Neural progenitor cell (in vitro differentiated cells): ENCODE measurements around the gene ABCA1. TPM values are rescaled to one million over a fixed set of nuclear protein-coding genes. Genes with fewer than 3 reads are reported as not detected.
"Not testable (repeated sequence)": the region's sequence is repeated elsewhere in the genome, so short reads cannot be mapped to it uniquely, and the experiment has no call there.

Experiments
- DNase-seq: peaks from one replicate; pipeline ENCODE4 v3.0.0-alpha.2; 2016; ENCODE audit warnings: low spot score
- H2AFZ ChIP-seq: fragments of 200-600 bp; sonication (generic); replicated peaks from 2 replicates; pipeline ENCODE4 v1.6.1; 2016; ENCODE audit warnings: antibody characterized with exemption
- H3F3A ChIP-seq: fragments of 200-600 bp; sonication (generic); 2 replicates; pipeline ENCODE4 v1.6.1; 2016; ENCODE audit warnings: antibody characterized with exemption, low read depth
- H3K27ac ChIP-seq: fragments of 200-600 bp; sonication (generic); 2 replicates; pipeline ENCODE4 v1.5.1; 2016; ENCODE audit warnings: mild to moderate bottlenecking
- H3K27me3 ChIP-seq: fragments of 200-600 bp; sonication (generic); 2 replicates; pipeline ENCODE4 v1.6.1; 2016; ENCODE audit warnings: mild to moderate bottlenecking, moderate library complexity
- H3K36me3 ChIP-seq: fragments of 200-600 bp; sonication (generic); 2 replicates; pipeline ENCODE4 v1.5.1; 2016
- H3K4me1 ChIP-seq: fragments of 200-600 bp; sonication (generic); 2 replicates; pipeline ENCODE4 v1.6.1; 2016; ENCODE audit warnings: mixed run types
- H3K4me2 ChIP-seq: fragments of 200-600 bp; sonication (generic); 2 replicates; pipeline ENCODE4 v1.6.1; 2016
- H3K4me3 ChIP-seq: fragments of 200-600 bp; sonication (generic); 2 replicates; pipeline ENCODE4 v1.5.1; 2016
- H3K79me2 ChIP-seq: fragments of 200-600 bp; sonication (generic); 2 replicates; pipeline ENCODE4 v1.6.1; 2016; ENCODE audit warnings: low read depth
- H3K9ac ChIP-seq: fragments of 200-600 bp; sonication (generic); 2 replicates; pipeline ENCODE4 v1.6.1; 2016
- H3K9me3 ChIP-seq: fragments of 200-600 bp; sonication (generic); 2 replicates; pipeline ENCODE4 v1.5.1; 2016; ENCODE audit warnings: low read depth
- H4K20me1 ChIP-seq: fragments of 200-600 bp; sonication (generic); 2 replicates; pipeline ENCODE4 v1.6.1; 2016; ENCODE audit warnings: low read depth
- H3K27ac Mint-ChIP-seq: 3 replicates; pipeline ENCODE4 v1.8.0; 2021; ENCODE audit warnings: mixed read lengths
- H3K27me3 Mint-ChIP-seq: 2 replicates; pipeline ENCODE4 v1.8.0; 2022; ENCODE audit warnings: low read depth, mild to moderate bottlenecking, inconsistent platforms, moderate library complexity, mixed read lengths; ENCODE audit not compliant: insufficient read depth
- H3K36me3 Mint-ChIP-seq: 3 replicates; pipeline ENCODE4 v1.8.0; 2021; ENCODE audit warnings: mixed read lengths
- H3K4me1 Mint-ChIP-seq: 3 replicates; pipeline ENCODE4 v1.8.0; 2021; ENCODE audit warnings: mixed read lengths
- H3K4me3 Mint-ChIP-seq: 3 replicates; pipeline ENCODE4 v1.8.0; 2021; ENCODE audit warnings: mild to moderate bottlenecking, moderate library complexity, mixed read lengths
- H3K9me3 Mint-ChIP-seq: 3 replicates; pipeline ENCODE4 v1.8.0; 2020; ENCODE audit warnings: mixed read lengths
- EZH2 ChIP-seq: fragments of 200-600 bp; sonication (generic); IDR thresholded peaks from 2 replicates; pipeline ENCODE4 v1.6.1; 2017; ENCODE audit warnings: antibody characterized with exemption, mild to moderate bottlenecking, moderate library complexity
- EZH2phosphoT487 ChIP-seq: fragments of 200-600 bp; sonication (generic); IDR thresholded peaks from 2 replicates; pipeline ENCODE4 v1.6.1; 2017; ENCODE audit warnings: antibody characterized with exemption
- total RNA-seq: library from RNA; depleted of rRNA; stranded (reverse); fragments of >200 nt; gene quantifications from 2 replicates; pipeline ENCODE4 v1.2.3, GENCODE V29; 2015; ENCODE audit warnings: low replicate concordance
- TF ChIP-seq, protein P1 (sequence below): fragments of 200-600 bp; sonication (generic); IDR thresholded peaks from 2 replicates; pipeline ENCODE4 v1.5.1; 2017; ENCODE audit warnings: antibody characterized with exemption, mild to moderate bottlenecking

ABCA1 gene
- total RNA-seq, 1 donor from 2014 or later = 32.4 TPM

DNA sequence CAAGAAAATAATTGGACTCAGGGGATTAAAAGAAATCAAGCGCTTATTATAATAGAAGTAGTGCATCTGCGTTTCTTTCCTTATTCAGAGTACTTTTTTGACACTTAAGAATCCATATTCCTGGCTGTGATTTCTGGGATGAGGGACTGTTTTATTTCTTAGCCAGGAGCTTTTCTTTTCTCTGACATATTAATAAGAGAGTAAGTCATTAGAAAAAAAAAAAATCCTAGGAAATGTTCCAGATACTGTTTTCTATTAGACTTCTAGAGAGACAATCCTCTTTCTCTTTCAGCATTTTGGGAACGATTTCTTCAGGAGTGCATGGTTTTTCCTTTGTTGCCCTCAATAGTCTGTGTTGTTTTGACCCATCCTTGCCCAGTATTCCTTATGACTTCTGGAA, 8.3 kb upstream of the ABCA1 start:
- H3K9me3 Mint-ChIP-seq = no peaks in the 10 kb centered on the region
- Histone ChIP-seq H3K4me3 (no peak overlapping the region), H3F3A (peaks cover 6% of the 10 kb centered on the region), H4K20me1 (no peaks in the 10 kb centered on the region), H3K27me3 (no peaks in the 10 kb centered on the region), H3K4me2 (no peak overlapping the region), H3K9me3 (no peaks in the 10 kb centered on the region), H2AFZ (no peak overlapping the region), H3K79me2 (no peaks in the 10 kb centered on the region), H3K36me3 (no peaks in the 10 kb centered on the region), H3K9ac (no peak overlapping the region), H3K4me1 (peaks cover 31% of the 10 kb centered on the region), H3K27ac (peak overlapping the region; percentile 3)
- no peak overlapping the region for H3K4me3 Mint-ChIP-seq
- no peaks in the 10 kb centered on the region for H3K36me3 Mint-ChIP-seq
- peaks cover 31% of the 10 kb centered on the region for H3K4me1 Mint-ChIP-seq
- no peaks in the 10 kb centered on the region for H3K27me3 Mint-ChIP-seq
- no peak overlapping the region for H3K27ac Mint-ChIP-seq
- no peak for DNase-seq
- TF ChIP-seq EZH2 = no peak
- TF ChIP-seq EZH2phosphoT487 = no peak
- TF ChIP-seq, protein P1, sequence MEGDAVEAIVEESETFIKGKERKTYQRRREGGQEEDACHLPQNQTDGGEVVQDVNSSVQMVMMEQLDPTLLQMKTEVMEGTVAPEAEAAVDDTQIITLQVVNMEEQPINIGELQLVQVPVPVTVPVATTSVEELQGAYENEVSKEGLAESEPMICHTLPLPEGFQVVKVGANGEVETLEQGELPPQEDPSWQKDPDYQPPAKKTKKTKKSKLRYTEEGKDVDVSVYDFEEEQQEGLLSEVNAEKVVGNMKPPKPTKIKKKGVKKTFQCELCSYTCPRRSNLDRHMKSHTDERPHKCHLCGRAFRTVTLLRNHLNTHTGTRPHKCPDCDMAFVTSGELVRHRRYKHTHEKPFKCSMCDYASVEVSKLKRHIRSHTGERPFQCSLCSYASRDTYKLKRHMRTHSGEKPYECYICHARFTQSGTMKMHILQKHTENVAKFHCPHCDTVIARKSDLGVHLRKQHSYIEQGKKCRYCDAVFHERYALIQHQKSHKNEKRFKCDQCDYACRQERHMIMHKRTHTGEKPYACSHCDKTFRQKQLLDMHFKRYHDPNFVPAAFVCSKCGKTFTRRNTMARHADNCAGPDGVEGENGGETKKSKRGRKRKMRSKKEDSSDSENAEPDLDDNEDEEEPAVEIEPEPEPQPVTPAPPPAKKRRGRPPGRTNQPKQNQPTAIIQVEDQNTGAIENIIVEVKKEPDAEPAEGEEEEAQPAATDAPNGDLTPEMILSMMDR = no peak

DNA sequence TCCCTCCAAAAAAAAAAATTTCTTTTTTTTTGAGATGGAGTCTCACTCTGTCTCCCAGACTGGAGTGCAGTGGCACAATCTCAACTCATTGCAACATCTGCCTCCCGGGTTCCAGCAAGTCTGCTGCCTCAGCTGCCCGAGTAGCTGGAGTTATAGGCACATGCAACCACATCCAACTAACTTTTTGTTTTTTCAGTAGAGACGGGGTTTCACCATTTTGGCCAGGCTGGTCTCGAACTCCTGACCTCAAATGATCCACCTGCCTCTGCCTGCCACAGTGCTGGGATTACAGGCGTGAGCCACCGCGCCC, 7.5 kb upstream of the ABCA1 start:
- H3K4me3 Mint-ChIP-seq, H3K36me3 Mint-ChIP-seq, H2AFZ ChIP-seq, H3K4me2 ChIP-seq, H3K9ac ChIP-seq, H3K79me2 ChIP-seq, H3K27me3 ChIP-seq, H3K9me3 Mint-ChIP-seq, DNase-seq, H3K36me3 ChIP-seq, H3F3A ChIP-seq, H3K4me3 ChIP-seq, H3K9me3 ChIP-seq, H4K20me1 ChIP-seq, H3K27ac ChIP-seq, H3K27ac Mint-ChIP-seq, H3K27me3 Mint-ChIP-seq: not testable (repeated sequence)
- peaks cover 27% of the 10 kb centered on the region for H3K4me1 Mint-ChIP-seq
- H3K4me1 ChIP-seq = peaks cover 28% of the 10 kb centered on the region

DNA sequence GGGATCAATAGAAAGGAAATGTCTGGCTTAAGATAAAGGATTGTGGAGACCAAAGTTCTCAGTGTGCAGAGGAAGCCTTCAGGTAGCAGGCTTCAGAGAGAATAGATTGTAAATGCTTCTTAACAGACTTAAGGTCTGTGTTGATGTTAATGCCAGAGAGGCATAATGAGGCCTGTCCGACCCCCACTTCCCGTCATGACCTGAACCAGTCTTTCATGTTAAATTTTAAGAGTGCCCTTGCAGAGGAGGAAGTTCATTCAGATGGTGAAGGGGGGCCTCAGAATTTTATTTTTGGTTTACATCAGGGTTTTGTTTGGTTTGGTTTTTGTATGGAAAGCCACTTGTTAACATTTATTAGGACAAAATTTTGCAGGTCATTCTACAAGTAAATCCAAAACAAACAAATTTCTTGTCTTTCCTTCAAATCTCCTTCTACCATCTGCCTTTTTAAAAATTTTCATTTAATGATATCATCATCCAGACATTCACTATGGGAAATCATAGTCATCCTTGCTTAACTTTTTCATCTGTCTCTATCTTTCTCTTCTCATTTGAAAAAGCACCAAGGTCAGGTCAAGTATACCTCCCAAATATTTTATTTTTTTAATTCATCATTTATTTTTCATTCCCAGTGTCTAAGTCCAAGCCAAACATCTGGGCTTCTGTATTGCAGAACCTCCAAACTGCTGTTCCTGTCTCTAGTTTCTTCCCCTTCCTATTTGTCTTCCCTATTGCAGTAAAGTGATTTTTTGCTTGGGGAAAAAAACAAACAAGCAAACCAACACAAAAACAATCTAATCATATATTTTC, 6.9 kb upstream of the ABCA1 start:
- no peaks in the 10 kb centered on the region for H3K9me3 ChIP-seq
- H3K4me2 ChIP-seq = no peak overlapping the region
- Mint-ChIP-seq H3K9me3 (no peaks in the 10 kb centered on the region), H3K27me3 (no peaks in the 10 kb centered on the region), H3K4me3 (no peak overlapping the region), H3K36me3 (no peaks in the 10 kb centered on the region), H3K4me1 (peaks cover 27% of the 10 kb centered on the region), H3K27ac (no peak overlapping the region)
- H4K20me1 ChIP-seq = no peaks in the 10 kb centered on the region
- DNase-seq = no peak
- no peaks in the 10 kb centered on the region for H3K79me2 ChIP-seq
- H3K27ac ChIP-seq = no peak overlapping the region
- H3K27me3 ChIP-seq = no peaks in the 10 kb centered on the region
- H3F3A ChIP-seq = peaks cover 6% of the 10 kb centered on the region
- no peak for TF ChIP-seq EZH2phosphoT487
- TF ChIP-seq, protein P1 = no peak
- no peak for TF ChIP-seq EZH2
- H2AFZ ChIP-seq = no peak overlapping the region
- H3K4me1 ChIP-seq = peaks cover 28% of the 10 kb centered on the region
- no peak overlapping the region for H3K9ac ChIP-seq
- H3K4me3 ChIP-seq = no peak overlapping the region
- H3K36me3 ChIP-seq = no peaks in the 10 kb centered on the region

DNA sequence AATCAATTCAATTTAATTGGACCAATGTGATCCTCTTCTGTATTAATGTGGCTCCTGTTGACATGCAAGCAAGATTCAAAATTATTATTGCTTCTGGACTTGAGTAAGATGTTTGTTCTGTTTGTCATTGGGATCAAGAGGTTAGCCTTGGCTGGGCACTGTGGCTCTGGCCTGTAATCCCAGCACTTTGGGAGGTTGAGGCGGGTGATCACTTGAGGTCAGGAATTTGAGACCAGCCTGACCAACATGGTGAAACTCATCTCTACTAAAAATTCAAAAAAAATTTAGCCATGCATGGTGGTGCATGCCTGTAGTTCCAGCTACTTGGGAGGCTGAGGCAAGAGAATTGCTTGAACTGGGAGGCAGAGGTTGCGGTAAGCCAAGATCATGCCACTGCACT, 5.1 kb upstream of the ABCA1 start:
- H3F3A ChIP-seq = peaks cover 19% of the 10 kb centered on the region
- not testable (repeated sequence) for H3K36me3 Mint-ChIP-seq, H3K27ac Mint-ChIP-seq, H2AFZ ChIP-seq, H3K4me2 ChIP-seq, H3K9ac ChIP-seq, H3K4me3 ChIP-seq, H3K36me3 ChIP-seq, DNase-seq, H3K27ac ChIP-seq, H3K79me2 ChIP-seq, H4K20me1 ChIP-seq, H3K27me3 ChIP-seq, H3K9me3 Mint-ChIP-seq, H3K27me3 Mint-ChIP-seq, H3K9me3 ChIP-seq, H3K4me3 Mint-ChIP-seq
- H3K4me1 Mint-ChIP-seq = peaks cover 37% of the 10 kb centered on the region
- peaks cover 37% of the 10 kb centered on the region for H3K4me1 ChIP-seq
